HFF-Myc (cell line): ENCODE data around the gene ADAD2.

Source experiments
- DNase-seq: peaks from one replicate; pipeline ENCODE4 v3.0.0-alpha.2; 2011; ENCODE audit warnings: low read depth; ENCODE audit errors: extremely low read depth
- H3K4me3 ChIP-seq: replicated peaks from 2 replicates; pipeline ENCODE4 v1.5.1; 2011; ENCODE audit warnings: low read depth, mild to moderate bottlenecking, control low read depth, low read length
- CTCF ChIP-seq: IDR thresholded peaks from 2 replicates; pipeline ENCODE4 v1.5.1; 2012; ENCODE audit warnings: mild to moderate bottlenecking, low read depth, low read length, control low read depth; ENCODE audit errors: missing control alignments

Gene ADAD2

GRCh38 chr16:84205976-84206691 is 15.2 kb downstream of the ADAD2 start:
- no peak overlapping the region for H3K4me3 ChIP-seq
- DNase-seq = no peak
- no peak for TF ChIP-seq CTCF

GRCh38 chr16:84207251-84207650 is 16.3 kb downstream of the ADAD2 start:
- DNase-seq = no peak
- no peak overlapping the region for H3K4me3 ChIP-seq
- TF ChIP-seq CTCF = no peak

GRCh38 chr16:84207879-84208278 is 16.9 kb downstream of the ADAD2 start:
- H3K4me3 ChIP-seq = no peak overlapping the region
- no peak for TF ChIP-seq CTCF
- DNase-seq = no peak

- DNase-seq = no peak
- peak; percentile 36 for TF ChIP-seq CTCF
- H3K4me3 ChIP-seq = no peak overlapping the region
These were observed 19.0 kb downstream of the ADAD2 start for GRCh38 chr16:84209989-84210388.

- H3K4me3 ChIP-seq = no peak overlapping the region
- DNase-seq = no peak
- TF ChIP-seq CTCF = no peak
These were observed 21.2 kb downstream of the ADAD2 start for GRCh38 chr16:84212154-84212553.

GRCh38 chr16:84212631-84213030 is 21.7 kb downstream of the ADAD2 start:
- H3K4me3 ChIP-seq = no peak overlapping the region
- TF ChIP-seq CTCF = no peak
- DNase-seq = no peak
